Coronary artery (tissue), 2 donors: ENCODE measurements around the gene OR6C76.
"Not testable (repeated sequence)": the region's sequence is repeated elsewhere in the genome, so short reads cannot be mapped to it uniquely, and the experiment has no call there.

Source experiments
- DNase-seq: peaks from one replicate; pipeline ENCODE4 v3.0.0-alpha.2; 2017; ENCODE audit warnings: low spot score
- H3K27ac ChIP-seq, 2 donors: fragments of 200-600 bp; sonication (generic); one replicate each; pipeline ENCODE4 v1.5.1; 2016 to 2019
- H3K4me3 ChIP-seq: fragments of 200-600 bp; sonication (generic); 2 replicates; pipeline ENCODE4 v1.5.1; 2016; ENCODE audit warnings: mild to moderate bottlenecking, moderate library complexity
- TF ChIP-seq, protein P1 (sequence below): fragments of 200-600 bp; sonication (generic); IDR thresholded peaks from one replicate; pipeline ENCODE4 v1.5.1; 2019; ENCODE audit warnings: antibody characterized with exemption

The OR6C76 gene

DNA sequence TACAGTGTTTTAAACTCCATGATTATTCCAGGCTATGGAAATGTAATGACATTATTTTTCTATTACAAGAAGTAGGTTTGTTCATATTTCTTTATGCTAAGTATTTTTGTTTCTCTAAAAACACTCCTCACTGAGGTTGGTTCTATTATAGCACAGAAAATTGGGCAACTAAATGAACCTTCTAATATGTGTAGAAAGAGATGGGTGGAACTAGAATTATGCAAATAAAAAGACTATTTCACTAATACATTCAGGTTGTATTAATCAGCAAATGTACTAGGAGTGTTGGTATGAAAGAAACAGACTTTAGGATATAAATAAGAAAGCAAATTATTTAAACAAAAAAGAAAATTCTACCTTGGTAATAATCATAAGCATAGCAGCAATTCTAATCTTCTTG lies 22.8 kb downstream of the OR6C76 start:
- TF ChIP-seq, protein P1, sequence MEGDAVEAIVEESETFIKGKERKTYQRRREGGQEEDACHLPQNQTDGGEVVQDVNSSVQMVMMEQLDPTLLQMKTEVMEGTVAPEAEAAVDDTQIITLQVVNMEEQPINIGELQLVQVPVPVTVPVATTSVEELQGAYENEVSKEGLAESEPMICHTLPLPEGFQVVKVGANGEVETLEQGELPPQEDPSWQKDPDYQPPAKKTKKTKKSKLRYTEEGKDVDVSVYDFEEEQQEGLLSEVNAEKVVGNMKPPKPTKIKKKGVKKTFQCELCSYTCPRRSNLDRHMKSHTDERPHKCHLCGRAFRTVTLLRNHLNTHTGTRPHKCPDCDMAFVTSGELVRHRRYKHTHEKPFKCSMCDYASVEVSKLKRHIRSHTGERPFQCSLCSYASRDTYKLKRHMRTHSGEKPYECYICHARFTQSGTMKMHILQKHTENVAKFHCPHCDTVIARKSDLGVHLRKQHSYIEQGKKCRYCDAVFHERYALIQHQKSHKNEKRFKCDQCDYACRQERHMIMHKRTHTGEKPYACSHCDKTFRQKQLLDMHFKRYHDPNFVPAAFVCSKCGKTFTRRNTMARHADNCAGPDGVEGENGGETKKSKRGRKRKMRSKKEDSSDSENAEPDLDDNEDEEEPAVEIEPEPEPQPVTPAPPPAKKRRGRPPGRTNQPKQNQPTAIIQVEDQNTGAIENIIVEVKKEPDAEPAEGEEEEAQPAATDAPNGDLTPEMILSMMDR = no peak
- no peak overlapping the region for H3K27ac ChIP-seq
- DNase-seq = no peak
- no peak overlapping the region for H3K4me3 ChIP-seq

DNA sequence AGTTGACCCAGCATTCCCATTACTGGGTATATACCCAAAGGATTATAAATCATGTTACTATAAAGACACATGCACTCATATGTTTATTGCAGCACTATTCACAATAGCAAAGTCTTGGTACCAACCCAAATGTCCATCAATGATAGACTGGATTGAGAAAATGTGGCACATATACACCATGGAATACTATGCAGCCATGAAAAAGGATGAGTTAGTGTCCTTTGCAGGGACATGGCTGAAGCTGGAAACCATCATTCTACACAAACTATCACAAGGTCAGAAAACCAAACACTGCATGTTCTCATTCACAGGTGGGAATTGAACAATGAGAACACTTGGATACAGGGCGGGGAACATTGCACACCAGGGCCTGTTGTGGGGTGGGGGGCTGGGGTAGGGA lies 38.9 kb downstream of the OR6C76 start:
- DNase-seq, H3K27ac ChIP-seq, H3K4me3 ChIP-seq: not testable (repeated sequence)

DNA sequence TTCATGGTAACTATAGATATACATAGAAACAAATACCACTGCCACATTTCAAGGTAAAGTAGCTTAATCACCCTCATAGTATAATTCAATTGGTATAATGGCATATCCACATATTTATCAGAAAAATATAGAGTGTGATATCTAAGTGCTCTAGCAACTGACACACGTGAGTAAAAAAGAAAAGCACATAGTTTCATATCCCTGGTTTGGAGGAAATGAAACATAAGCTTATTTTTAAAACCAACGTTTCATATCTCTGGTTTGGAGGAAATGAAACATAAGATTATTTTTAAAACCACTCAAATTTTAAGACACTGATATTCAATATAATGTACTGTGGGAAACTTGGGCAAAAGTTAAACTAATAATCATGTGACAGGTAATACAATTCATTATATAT lies 41.8 kb downstream of the OR6C76 start:
- no peak for DNase-seq
- TF ChIP-seq, protein P1 = no peak
- no peak overlapping the region for H3K4me3 ChIP-seq
- no peak overlapping the region for H3K27ac ChIP-seq

DNA sequence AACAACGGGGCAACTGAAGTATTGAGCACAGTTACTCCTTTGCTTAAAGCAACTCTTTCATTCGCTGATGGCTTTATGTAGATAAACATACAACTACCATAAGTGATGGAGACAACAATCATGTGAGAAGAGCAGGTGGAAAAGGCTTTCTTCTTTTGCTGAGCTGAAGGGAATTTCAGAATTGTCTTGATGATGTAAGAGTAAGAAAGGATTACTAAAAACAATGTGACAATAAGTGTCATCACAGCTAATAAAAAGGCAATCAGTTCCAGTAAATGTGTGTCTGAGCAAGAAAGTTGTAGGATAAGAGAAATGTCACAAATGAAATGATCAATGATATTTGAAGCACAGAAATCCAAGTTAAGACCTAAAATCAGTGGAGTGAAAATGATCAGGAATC lies 43.2 kb downstream of the OR6C76 start:
- Histone ChIP-seq H3K4me3 (no peak overlapping the region), H3K27ac (no peak overlapping the region)
- TF ChIP-seq, protein P1 = no peak
- DNase-seq = no peak

DNA sequence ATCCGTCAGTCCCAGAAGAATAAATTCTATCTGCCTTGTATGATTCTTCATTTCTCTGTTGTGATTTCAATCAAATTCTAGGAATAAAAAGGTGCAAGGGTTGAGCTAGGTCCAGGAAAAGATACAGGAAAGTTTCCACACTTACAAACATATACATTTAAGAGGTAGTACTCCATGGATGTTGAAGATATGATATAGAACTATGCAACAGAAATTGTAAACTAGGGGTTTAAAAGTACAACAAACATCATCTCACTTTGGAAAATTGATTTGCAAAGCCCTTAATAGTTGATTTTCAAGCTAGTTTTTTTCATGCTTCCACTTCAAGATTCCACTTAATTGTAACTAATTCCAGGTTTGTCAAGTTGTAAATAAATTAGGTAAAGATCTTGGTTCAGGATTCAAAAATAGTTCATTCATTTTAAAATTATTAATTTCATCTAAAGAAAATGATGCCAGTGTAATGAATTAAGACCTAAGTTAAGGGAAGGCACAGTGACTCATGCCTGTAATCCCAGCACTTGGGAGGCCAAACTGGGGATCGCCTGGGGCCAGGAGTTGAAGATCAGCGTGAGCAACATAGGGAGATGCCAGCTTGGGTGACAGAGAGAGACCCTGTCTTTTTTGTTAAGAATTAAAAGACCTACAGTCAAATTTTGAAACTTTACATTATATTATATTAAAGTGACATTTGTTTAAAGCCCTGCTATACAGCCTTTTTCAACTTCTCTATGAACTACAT lies 44.2 kb downstream of the OR6C76 start, which contains the start of gene OR6C70:
OR6C70 (minus strand) TSS at position 51 of the 742 bp plus-strand sequence; CDS start at position 51, 0 bp downstream.
- H3K4me3 ChIP-seq = no peak within 1 kb of the TSS
- DNase-seq = no peak
- TF ChIP-seq, protein P1 = no peak
- no peak within 1 kb of the TSS for H3K27ac ChIP-seq

DNA sequence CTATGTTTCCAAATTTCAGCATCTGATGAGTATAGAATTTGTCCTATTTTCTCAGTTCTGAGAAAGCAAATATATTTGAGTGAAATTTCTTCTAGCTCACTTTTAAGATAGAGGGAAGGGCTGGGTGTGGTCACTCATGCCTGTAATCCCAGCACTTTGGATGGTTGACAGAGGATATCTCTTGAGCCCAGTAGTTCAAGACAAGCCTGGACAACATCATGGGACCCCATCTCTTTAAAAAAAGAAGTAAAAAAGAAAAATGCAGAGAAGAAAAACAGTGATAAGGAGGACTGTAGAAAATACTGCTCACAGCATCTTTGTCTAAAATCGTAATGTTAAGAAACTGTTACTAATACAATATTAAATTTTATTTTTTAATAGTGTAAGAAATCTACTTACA lies 46.2 kb downstream of the OR6C76 start:
- H3K27ac ChIP-seq = no peak overlapping the region
- DNase-seq = no peak
- H3K4me3 ChIP-seq = no peak overlapping the region
- TF ChIP-seq, protein P1 = no peak
